ENCODE results near the gene TCP11L2. TPM values are rescaled to one million over a fixed set of nuclear protein-coding genes. Genes with fewer than 3 reads are reported as not detected.
A peak's percentile ranks its signal among the peaks of the same experiment; 100 is the strongest.

TCP11L2 gene
- total RNA-seq, 1 experiment from 2014 or later, result 12.1 TPM

DNA sequence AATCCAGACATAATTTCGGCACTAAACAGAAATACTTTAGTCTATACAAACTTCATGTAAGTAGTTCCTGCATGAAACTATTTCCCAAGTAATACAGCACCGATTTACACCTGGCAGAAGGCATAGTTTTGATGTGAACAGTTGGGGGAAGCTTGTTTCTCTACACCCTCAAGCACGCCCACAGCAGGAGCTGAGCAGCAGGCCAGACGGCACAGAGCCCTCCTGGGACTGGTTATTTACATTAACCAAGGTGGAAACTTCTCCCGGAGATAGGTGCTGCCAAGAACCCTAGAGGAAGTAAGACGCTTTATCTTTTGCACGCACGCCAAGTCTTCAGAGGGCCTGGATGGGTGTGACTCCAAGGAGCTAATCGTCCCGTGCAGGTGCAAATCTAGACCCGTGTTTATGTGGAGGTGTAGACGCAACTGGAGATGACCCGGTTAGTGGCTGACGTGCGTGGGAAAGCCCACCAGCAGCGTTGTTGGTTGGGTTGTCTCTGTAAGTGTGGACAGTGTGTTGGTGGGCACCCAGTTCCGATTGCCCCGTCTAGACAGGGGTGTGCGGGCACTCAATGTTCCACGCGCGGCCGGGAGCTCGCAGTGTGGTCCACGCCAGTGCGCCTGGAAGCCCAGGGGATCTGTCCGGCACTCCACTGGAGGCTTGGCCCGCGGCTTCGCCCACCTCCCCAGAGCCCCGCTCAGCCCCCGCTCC, 767 bp upstream of the TCP11L2 start:
- DNase-seq (peak; percentile 93), ATAC-seq (peak; percentile 69)
- TF ChIP-seq CTCF (conservative IDR thresholded peaks at IDR 0.05; ENCODE audit: low read depth, low read length) (0 out of 2 replicates have a peak, but pooled peaks have one; percentile 9), EZH2 (IDR thresholded peaks at IDR 0.05; ENCODE audit: low read length, unreplicated experiment) (no peak)
- no peaks in the 10 kb centered on the region for H3K9me2 ChIP-seq (replicated peaks; ENCODE audit: low read length)
- no peaks in the 10 kb centered on the region for H3K79me2 ChIP-seq (ENCODE audit: low read length)
- H3F3A ChIP-seq (ENCODE audit: low read length, unreplicated experiment), result peaks cover 3% of the 10 kb centered on the region
- H2AFZ ChIP-seq (ENCODE audit: low read length), result peak overlapping the region; percentile 89
- peak overlapping the region; percentile 87 for H3K4me2 ChIP-seq (ENCODE audit: low read length)
- peak overlapping the region; percentile 69 for H3K4me3 ChIP-seq (ENCODE audit: low read length)
- H3K36me3 ChIP-seq (ENCODE audit: low read depth, low read length), result no peaks in the 10 kb centered on the region
- ChIA-PET CTCF (interaction anchor here (0.7 to 1.0 kb wide), 2 partner anchors 19 to 78 kb away, joined by 3 to 4 read pairs; no protein-coding TSS in a partner anchor), POLR2A (ENCODE audit: unreplicated experiment) (interaction anchor here (1.1 kb wide), 1 partner anchor 54 kb away, joined by 9 read pairs; the partner anchor contains the start of gene CKAP4)
- peak overlapping the region; percentile 82 for H3K27ac ChIP-seq (ENCODE audit: low read length)
- no peaks in the 10 kb centered on the region for H3K9me3 ChIP-seq (ENCODE audit: low read length)
- no peaks in the 10 kb centered on the region for H4K20me1 ChIP-seq (ENCODE audit: low read length)
- intact Hi-C loops (cut with micrococcal nuclease), result loop anchor here (1.0 kb wide), 4 partner anchors 14 to 74 kb away; no protein-coding TSS in a partner anchor
- H3K27me3 ChIP-seq (ENCODE audit: low read length), result no peaks in the 10 kb centered on the region
- no TSS peak for BruUV-seq (replicated peaks)
- peaks cover 35% of the 10 kb centered on the region for H3K4me1 ChIP-seq (ENCODE audit: insufficient read depth, low read length)
- H3K9ac ChIP-seq (ENCODE audit: low read length), result peak overlapping the region; percentile 58

- H3K9ac ChIP-seq (ENCODE audit: low read length), result peak overlapping the region; percentile 95
- H3K4me2 ChIP-seq (ENCODE audit: low read length), result peak overlapping the region; percentile 85
- BruUV-seq (replicated peaks), result no TSS peak
- intact Hi-C loops (cut with micrococcal nuclease), result no loop called here
- H3F3A ChIP-seq (ENCODE audit: low read length, unreplicated experiment), result no peaks in the 10 kb centered on the region
- peak overlapping the region; percentile 95 for H2AFZ ChIP-seq (ENCODE audit: low read length)
- no peaks in the 10 kb centered on the region for H3K9me3 ChIP-seq (ENCODE audit: low read length)
- no peaks in the 10 kb centered on the region for H3K9me2 ChIP-seq (replicated peaks; ENCODE audit: low read length)
- no peaks in the 10 kb centered on the region for H3K79me2 ChIP-seq (ENCODE audit: low read length)
- H3K27ac ChIP-seq (ENCODE audit: low read length), result peak overlapping the region; percentile 84
- DNase-seq, result peak; percentile 67
- POLR2A ChIA-PET (ENCODE audit: unreplicated experiment), result interaction anchor here (0.6 kb wide), 1 partner anchor 175 kb away, joined by 3 read pairs; no protein-coding TSS in a partner anchor
- H3K36me3 ChIP-seq (ENCODE audit: low read depth, low read length), result no peaks in the 10 kb centered on the region
- no peaks in the 10 kb centered on the region for H3K27me3 ChIP-seq (ENCODE audit: low read length)
- H4K20me1 ChIP-seq (ENCODE audit: low read length), result no peaks in the 10 kb centered on the region
- ATAC-seq, result peak; percentile 43
- CTCF ChIA-PET, result no interaction called here
- no peak for TF ChIP-seq CTCF (conservative IDR thresholded peaks at IDR 0.05; ENCODE audit: low read depth, low read length)
- TF ChIP-seq EZH2phosphoT487 (IDR thresholded peaks at IDR 0.05; ENCODE audit: borderline replicate concordance, low read length), result no peak
- no peak for TF ChIP-seq EZH2 (IDR thresholded peaks at IDR 0.05; ENCODE audit: low read length, unreplicated experiment)
- H3K4me1 ChIP-seq (ENCODE audit: insufficient read depth, low read length), result peaks cover 48% of the 10 kb centered on the region
- H3K4me3 ChIP-seq (ENCODE audit: low read length), result peak overlapping the region; percentile 80
These were observed 778 bp downstream of the TCP11L2 start for GRCh38 chr12:106303202-106303820.

Data from PC-3 (cell line).